Measurements from ENCODE around the gene C3orf22. TPM values are rescaled to one million over a fixed set of nuclear protein-coding genes. Genes with fewer than 3 reads are reported as not detected.

Gene C3orf22
- total RNA-seq, 2 experiments from 2014 or later: not detected

- Histone ChIP-seq H3K4me1 (ENCODE audit: insufficient read depth, low read length, poor library complexity, severe bottlenecking) (no peaks in the 10 kb centered on the region), H3K79me2 (ENCODE audit: insufficient read depth, low read depth, low read length) (no peaks in the 10 kb centered on the region), H3K4me2 (ENCODE audit: low read length) (no peak overlapping the region), H3K4me3 (ENCODE audit: low read depth, low read length, poor library complexity, severe bottlenecking) (no peak overlapping the region), H3K9me2 (ENCODE audit: insufficient read depth, low read length) (no peaks in the 10 kb centered on the region), H2AFZ (ENCODE audit: low read length) (no peak overlapping the region), H3K36me3 (ENCODE audit: insufficient read depth, low read length) (no peaks in the 10 kb centered on the region), H4K20me1 (ENCODE audit: insufficient read depth, low read length) (no peaks in the 10 kb centered on the region), H3K27ac (ENCODE audit: low read depth, low read length, poor library complexity, severe bottlenecking) (no peak overlapping the region), H3K9me3 (ENCODE audit: low read length) (no peaks in the 10 kb centered on the region)
- TF ChIP-seq EZH2phosphoT487 (IDR thresholded peaks at IDR 0.05; ENCODE audit: borderline replicate concordance, low read depth, low read length): no peak
- TF ChIP-seq, protein P1, sequence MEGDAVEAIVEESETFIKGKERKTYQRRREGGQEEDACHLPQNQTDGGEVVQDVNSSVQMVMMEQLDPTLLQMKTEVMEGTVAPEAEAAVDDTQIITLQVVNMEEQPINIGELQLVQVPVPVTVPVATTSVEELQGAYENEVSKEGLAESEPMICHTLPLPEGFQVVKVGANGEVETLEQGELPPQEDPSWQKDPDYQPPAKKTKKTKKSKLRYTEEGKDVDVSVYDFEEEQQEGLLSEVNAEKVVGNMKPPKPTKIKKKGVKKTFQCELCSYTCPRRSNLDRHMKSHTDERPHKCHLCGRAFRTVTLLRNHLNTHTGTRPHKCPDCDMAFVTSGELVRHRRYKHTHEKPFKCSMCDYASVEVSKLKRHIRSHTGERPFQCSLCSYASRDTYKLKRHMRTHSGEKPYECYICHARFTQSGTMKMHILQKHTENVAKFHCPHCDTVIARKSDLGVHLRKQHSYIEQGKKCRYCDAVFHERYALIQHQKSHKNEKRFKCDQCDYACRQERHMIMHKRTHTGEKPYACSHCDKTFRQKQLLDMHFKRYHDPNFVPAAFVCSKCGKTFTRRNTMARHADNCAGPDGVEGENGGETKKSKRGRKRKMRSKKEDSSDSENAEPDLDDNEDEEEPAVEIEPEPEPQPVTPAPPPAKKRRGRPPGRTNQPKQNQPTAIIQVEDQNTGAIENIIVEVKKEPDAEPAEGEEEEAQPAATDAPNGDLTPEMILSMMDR (conservative IDR thresholded peaks at IDR 0.05; ENCODE audit: low read length): 0 out of 2 replicates have a peak, but pooled peaks have one; percentile 28
- DNase-seq (ENCODE audit: low spot score): no peak
- no TSS peak for BruUV-seq (replicated peaks)
- ChIA-PET POLR2A (interaction anchor here (0.6 kb wide), 1 partner anchor 690 kb away, joined by 5 read pairs; no protein-coding TSS in a partner anchor), CTCF (ENCODE audit: unreplicated experiment) (no interaction called here)
- intact Hi-C loops (cut with micrococcal nuclease; ENCODE audit: unreplicated experiment): no loop called here
These were observed 9.9 kb downstream of the C3orf22 start for GRCh38 chr3:126548556-126549466.

- Histone ChIP-seq H3K9me3 (ENCODE audit: low read length) (no peaks in the 10 kb centered on the region), H3K4me2 (ENCODE audit: low read length) (no peak overlapping the region), H3K27ac (ENCODE audit: low read depth, low read length, poor library complexity, severe bottlenecking) (no peak overlapping the region), H3K36me3 (ENCODE audit: insufficient read depth, low read length) (no peaks in the 10 kb centered on the region), H3K4me1 (ENCODE audit: insufficient read depth, low read length, poor library complexity, severe bottlenecking) (no peaks in the 10 kb centered on the region), H2AFZ (ENCODE audit: low read length) (no peak overlapping the region), H3K4me3 (ENCODE audit: low read depth, low read length, poor library complexity, severe bottlenecking) (no peak overlapping the region), H4K20me1 (ENCODE audit: insufficient read depth, low read length) (no peaks in the 10 kb centered on the region), H3K9me2 (ENCODE audit: insufficient read depth, low read length) (no peaks in the 10 kb centered on the region), H3K79me2 (ENCODE audit: insufficient read depth, low read depth, low read length) (no peaks in the 10 kb centered on the region)
- ChIA-PET CTCF (ENCODE audit: unreplicated experiment) (no interaction called here), POLR2A (no interaction called here)
- DNase-seq (ENCODE audit: low spot score): no peak
- intact Hi-C loops (cut with micrococcal nuclease; ENCODE audit: unreplicated experiment): no loop called here
- no peak for TF ChIP-seq EZH2phosphoT487 (IDR thresholded peaks at IDR 0.05; ENCODE audit: borderline replicate concordance, low read depth, low read length)
- TF ChIP-seq, protein P1 (conservative IDR thresholded peaks at IDR 0.05; ENCODE audit: low read length): no peak
- BruUV-seq (replicated peaks): no TSS peak
These were observed 11.0 kb downstream of the C3orf22 start for GRCh38 chr3:126547721-126548120.
